ENCODE results near the gene PRKX.
"Not testable (repeated sequence)": the region's sequence is repeated elsewhere in the genome, so short reads cannot be mapped to it uniquely, and the experiment has no call there.

PRKX gene

DNA sequence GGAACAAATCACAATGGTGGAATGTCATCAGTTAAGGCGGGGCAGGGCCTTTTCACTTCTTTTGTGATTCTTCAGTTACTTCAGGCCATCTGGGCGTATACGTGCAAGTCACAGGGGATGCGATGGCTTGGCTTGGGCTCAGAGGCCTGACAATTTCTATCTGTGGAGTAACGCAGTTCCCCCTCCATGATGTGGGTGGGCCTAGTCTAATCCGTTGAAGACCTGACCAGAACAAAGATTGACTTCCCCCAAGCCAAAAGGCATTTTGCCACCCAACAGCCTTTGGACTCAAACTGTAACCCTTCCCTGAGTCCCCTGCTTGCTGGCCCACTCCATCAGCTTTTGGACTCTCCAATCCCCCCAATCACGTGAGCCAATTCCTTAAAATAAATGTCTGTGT lies 153.4 kb downstream of the PRKX start:
- not testable (repeated sequence) for DNase-seq
